ENCODE results near the gene BCAN.
"Not testable (repeated sequence)": the region's sequence is repeated elsewhere in the genome, so short reads cannot be mapped to it uniquely, and the experiment has no call there.

DNA sequence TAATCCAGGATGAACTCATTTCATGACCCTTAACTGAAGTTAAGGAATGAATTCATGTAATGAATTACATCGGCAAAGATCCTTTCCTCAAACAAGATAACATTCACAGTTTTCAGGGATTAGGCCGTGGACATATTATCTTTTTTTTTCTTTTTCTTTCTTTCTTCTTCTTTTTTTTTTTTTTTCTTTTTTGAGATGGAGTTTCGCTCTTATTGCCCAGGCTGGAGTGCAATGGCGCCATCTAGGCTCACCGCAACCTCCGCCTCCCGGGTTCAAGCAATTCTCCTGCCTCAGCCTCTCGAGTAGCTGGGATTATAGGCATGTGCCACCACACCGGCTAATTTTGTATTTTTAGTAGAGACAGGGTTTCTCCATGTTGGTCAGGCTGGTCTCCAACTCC is 10.8 kb upstream of the BCAN start:
- not testable (repeated sequence) for TF ChIP-seq POLR2A (IDR thresholded peaks at IDR 0.05)
- TF ChIP-seq, protein P1, sequence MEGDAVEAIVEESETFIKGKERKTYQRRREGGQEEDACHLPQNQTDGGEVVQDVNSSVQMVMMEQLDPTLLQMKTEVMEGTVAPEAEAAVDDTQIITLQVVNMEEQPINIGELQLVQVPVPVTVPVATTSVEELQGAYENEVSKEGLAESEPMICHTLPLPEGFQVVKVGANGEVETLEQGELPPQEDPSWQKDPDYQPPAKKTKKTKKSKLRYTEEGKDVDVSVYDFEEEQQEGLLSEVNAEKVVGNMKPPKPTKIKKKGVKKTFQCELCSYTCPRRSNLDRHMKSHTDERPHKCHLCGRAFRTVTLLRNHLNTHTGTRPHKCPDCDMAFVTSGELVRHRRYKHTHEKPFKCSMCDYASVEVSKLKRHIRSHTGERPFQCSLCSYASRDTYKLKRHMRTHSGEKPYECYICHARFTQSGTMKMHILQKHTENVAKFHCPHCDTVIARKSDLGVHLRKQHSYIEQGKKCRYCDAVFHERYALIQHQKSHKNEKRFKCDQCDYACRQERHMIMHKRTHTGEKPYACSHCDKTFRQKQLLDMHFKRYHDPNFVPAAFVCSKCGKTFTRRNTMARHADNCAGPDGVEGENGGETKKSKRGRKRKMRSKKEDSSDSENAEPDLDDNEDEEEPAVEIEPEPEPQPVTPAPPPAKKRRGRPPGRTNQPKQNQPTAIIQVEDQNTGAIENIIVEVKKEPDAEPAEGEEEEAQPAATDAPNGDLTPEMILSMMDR (IDR thresholded peaks at IDR 0.05) = not testable (repeated sequence)
